NCI-H2196 (cell line): ENCODE results near the gene MATK.
"Not testable (repeated sequence)": the region's sequence is repeated elsewhere in the genome, so short reads cannot be mapped to it uniquely, and the experiment has no call there.

Experiments used
- DNase-seq: peaks from one replicate; lab custom pipeline; 2025; ENCODE audit not compliant: unreplicated experiment; lab: John Stamatoyannopoulos, UW

Gene MATK

GRCh38 chr19:3816148-3816547 is 30.0 kb upstream of the MATK start:
- DNase-seq: not testable (repeated sequence)

- DNase-seq: no peak
Measured at GRCh38 chr19:3814648-3815047, 28.5 kb upstream of the MATK start.

- DNase-seq: no peak
Measured at GRCh38 chr19:3813473-3814392, 27.6 kb upstream of the MATK start.

DNA sequence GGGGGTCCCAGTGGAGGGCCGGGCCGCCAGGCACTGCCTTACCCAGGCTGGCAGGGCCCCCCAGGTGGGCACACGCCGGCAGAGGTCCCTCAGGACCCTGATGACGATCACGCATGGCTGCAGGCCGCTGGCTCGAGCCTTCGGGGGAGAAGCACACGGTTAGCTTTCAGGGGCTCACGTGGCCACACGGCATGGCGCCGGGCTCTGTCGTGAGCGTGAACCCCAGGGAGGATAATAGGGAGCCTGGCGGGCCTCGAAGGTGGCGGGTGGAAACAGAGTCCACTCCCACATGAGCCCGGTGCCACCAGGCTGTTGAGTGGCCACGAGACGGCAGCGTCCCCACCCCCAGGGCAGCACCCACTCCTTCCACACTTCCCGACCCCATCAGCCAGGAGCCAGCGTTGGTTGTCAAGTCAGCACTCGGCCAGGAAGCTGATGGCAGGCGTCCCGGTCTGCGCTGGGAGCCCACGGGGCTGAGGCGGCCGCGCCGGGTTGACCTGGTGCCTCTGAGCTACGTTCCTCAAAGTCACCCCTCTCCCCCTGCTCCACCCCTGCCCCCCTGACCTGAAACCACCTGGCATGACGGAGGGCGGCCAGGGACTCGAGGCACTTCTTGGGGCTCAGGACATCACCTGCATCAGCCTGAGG is 24.7 kb upstream of the MATK start:
- no peak for DNase-seq

DNA sequence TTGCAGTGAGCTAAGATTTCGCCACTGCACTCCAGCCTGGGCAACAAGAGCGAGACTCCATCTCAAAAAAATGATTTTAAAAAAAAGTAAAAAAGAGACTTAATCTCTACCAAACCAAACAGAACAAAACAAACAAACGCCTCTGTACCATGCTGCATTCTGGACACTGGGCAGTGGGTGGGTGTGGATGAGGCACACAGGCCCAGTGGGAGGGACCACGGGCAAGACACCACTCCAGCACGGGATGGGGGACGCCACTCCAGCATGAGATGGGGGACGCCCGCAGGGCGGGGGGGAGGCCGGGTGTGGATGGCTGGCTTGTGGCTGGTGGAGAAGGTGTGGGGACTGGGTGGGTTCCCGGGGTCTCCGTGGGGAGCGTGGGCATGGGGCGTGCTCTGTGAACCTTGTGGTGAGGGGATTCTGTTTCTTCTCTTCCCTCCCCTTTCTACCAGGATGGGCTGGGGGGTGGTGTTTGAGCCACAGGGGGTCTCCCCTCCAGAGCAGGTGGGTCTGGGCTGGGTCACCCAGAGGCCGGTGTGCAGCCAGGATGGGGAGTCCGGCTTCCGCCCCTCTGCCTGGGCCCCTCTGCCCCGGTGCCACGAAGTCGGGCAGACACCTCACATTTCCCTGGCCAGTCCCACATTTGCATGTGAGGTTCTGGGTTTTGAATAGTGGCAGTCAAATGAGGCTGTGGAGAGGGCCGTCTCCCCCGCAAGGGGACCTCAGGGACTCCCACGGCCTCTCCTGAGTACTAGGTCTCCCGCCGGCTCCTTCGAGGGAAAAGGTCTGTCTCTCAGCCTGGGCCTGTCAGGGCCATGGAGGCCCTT is 23.9 kb upstream of the MATK start:
- no peak for DNase-seq

DNA sequence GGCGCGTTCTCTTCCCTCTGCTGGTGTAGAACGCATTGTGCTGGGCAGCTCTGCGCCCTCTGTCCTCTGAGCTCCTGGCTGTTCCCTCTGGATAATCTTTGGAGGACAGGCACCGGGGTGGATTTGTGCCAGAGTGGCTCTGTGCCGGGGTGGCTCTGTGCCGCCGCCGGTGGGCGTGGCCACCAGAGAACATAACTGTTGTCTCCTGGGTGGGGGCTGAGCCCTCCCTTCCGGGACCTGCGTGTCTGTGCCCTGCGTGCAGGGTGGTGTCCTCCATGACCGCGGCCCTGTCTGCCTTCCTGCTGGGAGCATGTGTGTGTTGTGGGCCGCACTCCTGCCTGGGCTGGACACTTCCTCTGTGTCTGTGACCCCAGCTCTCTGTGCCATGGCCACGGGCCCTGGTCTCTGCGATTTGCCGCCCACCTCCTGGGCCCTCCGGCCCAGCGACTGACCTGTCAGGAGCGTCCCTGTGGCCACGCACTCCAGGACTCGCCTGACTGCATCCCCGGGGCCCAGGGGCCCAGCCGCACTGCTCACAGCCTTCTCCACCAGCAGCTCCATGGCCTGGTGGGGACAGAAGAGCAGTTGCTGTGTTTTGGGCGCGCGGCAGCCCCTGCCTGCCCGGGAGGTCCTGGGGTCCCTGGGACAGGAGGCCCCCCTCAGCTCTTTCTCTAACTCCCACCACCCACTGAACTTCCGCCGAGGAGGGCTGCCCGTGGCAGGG is 22.4 kb upstream of the MATK start:
- no peak for DNase-seq

GRCh38 chr19:3807574-3808354 is 21.6 kb upstream of the MATK start:
- no peak for DNase-seq

GRCh38 chr19:3807131-3807480 is 20.9 kb upstream of the MATK start:
- DNase-seq: no peak

- no peak for DNase-seq
Measured at GRCh38 chr19:3805859-3806258, 19.7 kb upstream of the MATK start.

DNA sequence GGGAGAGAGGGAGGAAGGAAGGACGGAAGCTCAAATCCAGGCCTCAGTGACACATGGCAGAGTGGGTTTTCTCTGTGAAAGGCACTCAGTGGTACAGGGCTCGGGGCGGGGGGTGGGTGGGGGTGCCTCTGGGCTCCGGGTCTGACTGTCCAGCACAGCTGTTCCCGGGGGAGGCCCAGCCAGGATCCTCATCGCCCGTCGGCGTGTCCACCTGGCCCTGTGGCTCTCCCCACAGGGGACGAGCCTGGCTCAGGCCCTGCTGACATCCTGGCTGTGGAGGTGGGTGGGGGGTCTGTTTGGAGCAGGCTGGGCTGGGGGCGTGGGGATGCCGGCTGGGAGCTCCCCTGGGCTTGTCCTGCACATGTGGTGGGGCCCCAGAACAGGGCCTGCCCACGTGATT is 18.2 kb upstream of the MATK start:
- DNase-seq: no peak

GRCh38 chr19:3803986-3804385 is 17.8 kb upstream of the MATK start:
- DNase-seq: no peak

DNA sequence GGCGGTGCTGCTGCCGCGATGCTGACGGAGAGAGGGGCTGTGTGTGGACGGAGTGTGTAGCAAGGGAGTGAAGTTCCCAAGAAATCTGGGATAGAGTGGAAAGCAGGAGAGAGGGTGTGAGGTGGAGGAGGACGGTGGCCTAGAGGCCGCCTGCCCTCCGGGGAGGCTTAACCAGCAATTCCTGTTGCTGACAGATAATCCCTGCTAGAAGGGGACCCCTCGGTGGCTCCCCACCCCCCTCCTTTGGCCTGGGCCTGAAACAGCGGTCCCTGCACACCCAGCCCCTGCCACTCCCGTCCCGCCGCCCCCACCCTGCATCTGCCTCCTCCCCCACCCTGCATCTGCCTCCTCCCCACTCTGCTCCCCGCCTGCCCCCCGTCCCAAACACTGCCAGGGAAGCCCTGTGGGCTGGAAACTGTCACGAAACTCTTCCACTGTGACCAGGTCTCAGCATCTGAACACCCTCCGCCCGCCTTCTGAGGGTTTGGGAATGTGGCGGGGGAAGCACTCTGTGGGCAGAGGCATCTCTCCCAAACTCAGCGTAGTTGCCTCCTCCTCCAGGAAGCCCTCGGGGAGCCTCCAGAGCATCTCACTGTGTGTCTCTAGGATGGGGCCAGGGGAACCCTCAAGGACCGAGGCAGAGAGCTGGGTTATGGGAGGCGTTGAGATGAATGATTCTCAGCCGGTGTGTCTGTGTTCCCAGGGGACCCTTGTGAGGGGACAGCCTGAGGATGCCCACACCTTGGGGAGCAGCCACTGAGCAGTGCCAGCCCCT is 17.1 kb upstream of the MATK start:
- no peak for DNase-seq

DNA sequence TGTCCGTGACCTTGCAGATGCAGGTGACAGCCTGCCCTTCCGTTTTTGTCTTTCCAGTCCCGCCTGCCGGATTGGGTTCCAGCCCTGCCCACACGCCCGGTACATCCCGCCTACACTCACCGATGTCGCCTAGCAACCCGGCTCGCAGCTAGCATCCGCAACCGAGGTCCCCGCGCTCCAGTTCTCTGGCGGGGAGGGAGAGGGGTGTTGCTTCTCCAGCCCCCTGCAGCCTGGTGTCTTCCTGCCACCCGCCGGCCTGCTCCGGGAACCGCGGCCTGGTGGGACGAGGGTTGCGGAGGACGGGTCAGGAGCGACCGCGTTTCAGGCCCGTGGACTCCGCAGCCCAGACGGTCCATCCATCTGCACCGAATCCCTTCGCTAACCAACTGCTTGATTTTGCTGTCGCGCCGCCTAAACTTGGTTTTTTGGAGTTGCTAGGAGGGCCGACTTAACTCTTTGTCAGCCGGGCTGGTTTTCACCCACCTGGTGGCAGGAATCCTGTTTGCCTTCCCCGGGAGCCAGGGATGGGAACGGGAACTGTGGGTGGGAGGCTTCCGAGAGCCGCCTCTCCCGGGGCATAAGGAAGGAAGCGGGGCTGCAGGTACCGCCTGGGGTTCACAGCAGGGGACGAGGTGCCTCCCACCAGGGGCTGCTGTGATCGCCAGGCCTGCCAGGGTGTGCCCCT is 15.4 kb upstream of the MATK start:
- DNase-seq: peak; percentile 79

GRCh38 chr19:3800996-3801395 is 14.8 kb upstream of the MATK start:
- no peak for DNase-seq

GRCh38 chr19:3798137-3798536 is 12.0 kb upstream of the MATK start:
- no peak for DNase-seq

GRCh38 chr19:3796358-3796757 is 10.2 kb upstream of the MATK start:
- no peak for DNase-seq

- no peak for DNase-seq
Measured at GRCh38 chr19:3793799-3794198, 7.6 kb upstream of the MATK start.

DNA sequence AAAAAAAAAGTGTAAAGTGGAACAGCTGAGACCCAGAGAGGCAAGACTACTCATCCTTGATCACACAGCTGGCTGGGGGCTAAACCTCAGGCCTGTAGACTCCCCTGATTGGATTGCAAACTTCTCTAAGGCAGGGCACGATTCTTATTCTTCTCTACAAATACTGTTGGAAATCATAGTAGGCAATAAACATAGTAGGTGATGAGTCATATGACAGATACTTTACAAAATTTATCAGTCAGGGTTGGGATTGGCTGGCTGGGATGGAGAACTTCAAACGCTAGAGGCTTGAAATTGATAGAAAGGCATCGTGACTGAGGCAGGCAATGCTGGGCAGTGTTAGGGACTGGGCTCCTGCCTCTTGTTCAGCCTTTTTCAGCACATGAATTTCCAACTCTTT is 5.9 kb upstream of the MATK start:
- DNase-seq: no peak

GRCh38 chr19:3790941-3791340 is 4.8 kb upstream of the MATK start:
- no peak for DNase-seq
